DOHH2 (cell line): ENCODE results near the gene KIRREL3.

Source experiments
- H3F3A ChIP-seq: fragments of 200-600 bp; sonication (generic), shearing (Covaris generic); 2 replicates; pipeline ENCODE4 v1.6.0; 2016; ENCODE audit warnings: antibody characterized with exemption, mild to moderate bottlenecking; ENCODE audit not compliant: control insufficient read depth, insufficient read depth
- H3K27ac ChIP-seq: fragments of 200-600 bp; sonication (generic); 2 replicates; pipeline ENCODE4 v1.5.1; 2014; ENCODE audit warnings: low read depth, mild to moderate bottlenecking, low read length, moderate library complexity
- H3K27me3 ChIP-seq: fragments of 200-600 bp; sonication (generic); 2 replicates; pipeline ENCODE4 v1.6.1; 2014; ENCODE audit warnings: mild to moderate bottlenecking, low read length, mixed read lengths; ENCODE audit not compliant: control insufficient read depth
- H3K36me3 ChIP-seq: fragments of 200-600 bp; sonication (generic); 2 replicates; pipeline ENCODE4 v1.6.1; 2014; ENCODE audit warnings: mild to moderate bottlenecking, low read length, moderate library complexity, mixed read lengths; ENCODE audit not compliant: control insufficient read depth
- H3K4me1 ChIP-seq: fragments of 200-600 bp; sonication (generic); 2 replicates; pipeline ENCODE4 v1.6.1; 2014; ENCODE audit warnings: mild to moderate bottlenecking, low read length, mixed read lengths; ENCODE audit not compliant: control insufficient read depth
- H3K4me2 ChIP-seq: fragments of 200-600 bp; sonication (generic); 2 replicates; pipeline ENCODE4 v1.6.0; 2014; ENCODE audit warnings: mild to moderate bottlenecking, low read length, moderate library complexity
- H3K4me3 ChIP-seq: fragments of 200-600 bp; sonication (generic); 2 replicates; pipeline ENCODE4 v1.5.1; 2014; ENCODE audit warnings: mild to moderate bottlenecking, low read length, mixed read lengths
- H3K79me2 ChIP-seq: fragments of 200-600 bp; sonication (generic); 2 replicates; pipeline ENCODE4 v1.6.1; 2014; ENCODE audit warnings: mild to moderate bottlenecking, low read length, mixed read lengths; ENCODE audit not compliant: control insufficient read depth
- H3K9me2 ChIP-seq: fragments of 200-600 bp; sonication (generic); replicated peaks from 2 replicates; pipeline ENCODE4 v1.6.1; 2014; ENCODE audit warnings: mild to moderate bottlenecking, low read length, mixed read lengths; ENCODE audit not compliant: control insufficient read depth
- H3K9me3 ChIP-seq: fragments of 200-600 bp; sonication (generic); 2 replicates; pipeline ENCODE4 v1.6.1; 2014; ENCODE audit warnings: antibody characterized with exemption, low read length, mixed read lengths; ENCODE audit not compliant: control insufficient read depth, insufficient read depth
- H4K20me1 ChIP-seq: fragments of 200-600 bp; sonication (generic); 2 replicates; pipeline ENCODE4 v1.6.0; 2014; ENCODE audit warnings: low read depth, mild to moderate bottlenecking, antibody characterized with exemption, low read length, moderate library complexity; ENCODE audit not compliant: control insufficient read depth, insufficient read depth
- CTCF ChIP-seq: fragments of 200-600 bp; sonication (generic); IDR thresholded peaks from one replicate; pipeline ENCODE4 v1.5.1; 2014; ENCODE audit warnings: antibody characterized with exemption, mild to moderate bottlenecking, low read depth, low read length; ENCODE audit not compliant: poor library complexity, severe bottlenecking
- EZH2phosphoT487 ChIP-seq: fragments of 200-600 bp; sonication (generic); IDR thresholded peaks from 2 replicates; pipeline ENCODE4 v1.6.1; 2017; ENCODE audit warnings: borderline replicate concordance, mild to moderate bottlenecking, antibody characterized with exemption, low read length, moderate library complexity, mixed read lengths

Gene KIRREL3

GRCh38 chr11:126766440-126766839 lies 234.1 kb downstream of the KIRREL3 start:
- no peaks in the 10 kb centered on the region for H3K4me1 ChIP-seq
- no peak overlapping the region for H3K4me3 ChIP-seq
- no peaks in the 10 kb centered on the region for H4K20me1 ChIP-seq
- H3K79me2 ChIP-seq: no peaks in the 10 kb centered on the region
- no peaks in the 10 kb centered on the region for H3K27me3 ChIP-seq
- no peaks in the 10 kb centered on the region for H3F3A ChIP-seq
- H3K9me2 ChIP-seq: no peaks in the 10 kb centered on the region
- no peak overlapping the region for H3K27ac ChIP-seq
- no peaks in the 10 kb centered on the region for H3K9me3 ChIP-seq
- H3K4me2 ChIP-seq: no peak overlapping the region
- TF ChIP-seq CTCF (no peak), EZH2phosphoT487 (no peak)
- no peaks in the 10 kb centered on the region for H3K36me3 ChIP-seq

GRCh38 chr11:126765196-126765595 lies 235.4 kb downstream of the KIRREL3 start:
- Histone ChIP-seq H3K4me1 (no peaks in the 10 kb centered on the region), H3K36me3 (no peaks in the 10 kb centered on the region), H3F3A (no peaks in the 10 kb centered on the region), H3K4me2 (no peak overlapping the region), H3K27me3 (no peaks in the 10 kb centered on the region), H3K9me2 (no peaks in the 10 kb centered on the region), H3K27ac (no peak overlapping the region), H4K20me1 (no peaks in the 10 kb centered on the region), H3K4me3 (no peak overlapping the region), H3K9me3 (no peaks in the 10 kb centered on the region), H3K79me2 (no peaks in the 10 kb centered on the region)
- TF ChIP-seq CTCF: no peak
- TF ChIP-seq EZH2phosphoT487: no peak

GRCh38 chr11:126764231-126764630 lies 236.3 kb downstream of the KIRREL3 start:
- Histone ChIP-seq H3K27me3 (no peaks in the 10 kb centered on the region), H3K4me3 (no peak overlapping the region), H3K4me2 (no peak overlapping the region), H4K20me1 (no peaks in the 10 kb centered on the region), H3K27ac (no peak overlapping the region), H3K79me2 (no peaks in the 10 kb centered on the region), H3F3A (no peaks in the 10 kb centered on the region), H3K4me1 (no peaks in the 10 kb centered on the region), H3K9me2 (no peaks in the 10 kb centered on the region), H3K36me3 (no peaks in the 10 kb centered on the region), H3K9me3 (no peaks in the 10 kb centered on the region)
- TF ChIP-seq EZH2phosphoT487 (no peak), CTCF (no peak)

GRCh38 chr11:126756855-126757254 lies 243.7 kb downstream of the KIRREL3 start:
- Histone ChIP-seq H3K27me3 (no peaks in the 10 kb centered on the region), H3K9me2 (no peaks in the 10 kb centered on the region), H3K4me1 (no peaks in the 10 kb centered on the region), H4K20me1 (no peaks in the 10 kb centered on the region), H3K79me2 (no peaks in the 10 kb centered on the region), H3K4me3 (no peak overlapping the region), H3K9me3 (no peaks in the 10 kb centered on the region), H3F3A (no peaks in the 10 kb centered on the region), H3K36me3 (no peaks in the 10 kb centered on the region), H3K4me2 (no peak overlapping the region), H3K27ac (no peak overlapping the region)
- TF ChIP-seq EZH2phosphoT487 (no peak), CTCF (no peak)
